HG02678 (cell line): ENCODE data around the gene FNBP1.

ENCODE experiments used
- ATAC-seq: cut with Tn5 transposase; IDR thresholded peaks from one replicate; pipeline ENCODE4 v1.9.1; 2021; ENCODE audit warnings: mild to moderate bottlenecking, moderate library complexity; ENCODE audit not compliant: unreplicated experiment

The FNBP1 gene

DNA sequence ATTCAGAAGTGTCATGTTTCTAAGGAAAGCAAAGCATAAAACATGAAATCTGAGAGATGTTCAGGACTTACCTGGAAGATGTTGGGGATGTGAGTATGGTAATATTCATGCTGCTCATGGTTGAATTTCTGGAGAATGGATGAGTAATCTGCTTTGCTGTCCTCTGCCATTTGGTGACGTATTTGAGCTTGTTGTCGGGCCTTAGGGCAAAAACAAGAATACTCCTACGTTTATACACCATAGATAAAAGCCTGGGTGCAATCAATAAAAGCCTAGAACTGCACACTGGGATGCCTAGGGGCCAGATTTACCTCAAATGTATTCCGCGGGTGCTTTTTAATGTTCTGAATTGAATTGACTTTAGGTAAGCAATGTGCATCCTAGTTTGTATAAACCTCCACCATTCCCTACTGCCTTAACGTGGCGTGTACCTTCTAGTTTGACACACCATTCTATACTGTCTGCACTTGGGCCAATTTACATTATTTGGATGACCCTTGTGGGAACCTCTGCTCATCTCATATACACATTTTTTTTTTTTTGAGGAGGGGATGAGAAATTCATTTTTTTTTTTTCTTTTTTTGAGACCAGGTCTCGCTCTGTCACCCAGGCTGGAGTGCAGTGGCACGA, 113.4 kb downstream of the FNBP1 start:
- ATAC-seq = no peak

DNA sequence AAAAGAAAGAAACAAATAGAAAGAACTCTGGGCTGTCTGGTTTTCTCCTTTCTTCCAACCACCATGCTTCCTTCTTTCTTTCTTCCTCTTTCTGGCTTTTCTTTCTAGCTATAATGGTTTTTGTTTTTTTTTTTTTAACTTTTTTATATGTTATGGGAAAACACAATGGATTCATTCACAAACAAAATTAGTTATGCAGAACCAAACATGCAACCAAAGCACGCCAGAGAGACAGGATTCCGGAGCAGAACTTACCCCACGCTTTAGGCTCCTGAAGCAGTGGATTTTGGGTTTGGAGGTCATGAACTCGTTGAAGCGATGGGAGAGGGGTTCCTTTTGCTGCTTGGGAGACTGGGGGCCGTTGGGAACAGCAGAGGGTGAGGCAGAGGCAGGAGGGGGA, 119.4 kb downstream of the FNBP1 start:
- no peak for ATAC-seq

DNA sequence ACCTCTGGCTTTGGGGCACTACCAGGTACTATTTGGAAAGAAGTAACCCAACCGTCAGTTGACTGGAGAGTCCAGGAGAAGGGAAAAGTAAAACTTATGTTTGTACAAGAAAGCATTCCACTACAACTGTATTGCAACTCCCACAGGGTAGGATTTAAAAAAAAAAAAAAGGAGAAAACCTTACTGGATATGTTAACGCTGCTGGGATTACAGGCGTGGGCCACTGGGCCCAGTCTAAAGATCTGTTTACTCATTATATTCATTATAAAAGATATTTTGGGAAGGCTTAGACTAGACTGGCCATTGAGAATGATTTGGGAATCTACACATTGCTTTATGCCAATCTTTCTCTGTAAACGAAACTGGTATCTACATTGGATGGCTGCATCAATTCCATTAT, 121.1 kb downstream of the FNBP1 start:
- ATAC-seq = no peak

DNA sequence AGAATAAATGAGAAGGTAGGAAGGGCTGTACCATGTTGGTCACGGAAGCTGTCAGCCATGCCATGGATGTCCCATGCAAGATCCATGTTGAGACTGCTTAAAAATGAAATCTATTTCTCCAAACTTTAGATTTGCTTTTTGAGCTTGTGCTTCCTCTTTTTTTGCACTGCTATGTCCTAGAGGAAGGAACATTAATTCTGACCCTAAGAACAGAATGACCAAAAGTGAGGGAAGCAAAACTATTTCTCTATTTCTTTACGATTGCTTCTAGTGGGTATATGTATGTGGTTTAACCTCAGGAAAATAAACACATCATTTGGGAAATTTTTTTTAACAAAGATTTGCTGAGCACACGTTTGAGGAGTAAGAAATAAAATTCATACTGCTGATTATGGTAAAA, 123.1 kb downstream of the FNBP1 start:
- ATAC-seq = no peak

DNA sequence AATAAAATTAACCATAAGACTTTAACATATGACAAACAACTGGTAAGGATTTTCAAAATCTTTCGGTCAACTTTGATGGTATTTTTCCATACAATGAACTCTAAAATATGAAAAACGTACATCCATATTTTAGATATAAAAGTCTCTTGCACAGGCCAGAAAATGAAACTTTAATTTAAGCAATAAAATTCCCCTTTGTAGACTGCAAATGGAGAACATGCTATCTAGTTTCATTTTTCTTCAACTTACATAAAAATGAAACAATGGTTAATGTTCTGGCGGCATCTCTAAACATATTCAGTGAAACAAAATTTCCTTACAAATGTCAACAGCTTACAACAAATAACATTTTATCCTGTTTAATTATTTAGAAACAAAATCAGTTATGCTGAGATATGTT, 123.7 kb downstream of the FNBP1 start:
- ATAC-seq = no peak

DNA sequence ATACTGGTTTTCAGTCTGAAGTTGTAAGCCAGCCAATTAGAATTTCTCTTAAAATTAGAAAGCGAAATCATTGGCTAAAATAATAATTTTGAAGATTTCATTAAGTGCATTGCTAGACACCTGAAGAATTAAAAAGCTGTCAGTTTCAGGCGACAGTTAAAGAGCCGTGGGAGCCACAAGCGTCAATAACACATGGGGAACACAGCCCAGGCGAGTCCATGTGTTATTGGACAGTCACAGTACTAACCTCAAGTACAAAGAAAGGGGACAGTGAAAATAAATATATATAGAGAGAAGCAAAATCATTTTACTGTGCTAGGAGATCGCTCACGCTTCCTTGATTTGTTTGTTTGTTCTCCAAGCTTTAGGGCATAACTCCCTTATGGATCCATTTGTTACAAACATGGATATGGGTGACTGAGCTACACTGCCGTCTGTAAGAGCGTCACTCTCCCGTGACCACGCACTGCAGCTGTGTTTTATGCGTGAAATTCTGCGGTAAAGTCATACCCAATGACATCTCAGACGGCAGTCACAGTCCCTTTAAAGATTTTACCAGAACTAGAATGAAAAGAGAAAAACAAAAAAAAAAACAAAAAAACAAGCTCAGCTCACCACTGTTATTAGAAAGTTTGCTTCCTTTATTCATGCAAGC, 124.6 kb downstream of the FNBP1 start:
- no peak for ATAC-seq

DNA sequence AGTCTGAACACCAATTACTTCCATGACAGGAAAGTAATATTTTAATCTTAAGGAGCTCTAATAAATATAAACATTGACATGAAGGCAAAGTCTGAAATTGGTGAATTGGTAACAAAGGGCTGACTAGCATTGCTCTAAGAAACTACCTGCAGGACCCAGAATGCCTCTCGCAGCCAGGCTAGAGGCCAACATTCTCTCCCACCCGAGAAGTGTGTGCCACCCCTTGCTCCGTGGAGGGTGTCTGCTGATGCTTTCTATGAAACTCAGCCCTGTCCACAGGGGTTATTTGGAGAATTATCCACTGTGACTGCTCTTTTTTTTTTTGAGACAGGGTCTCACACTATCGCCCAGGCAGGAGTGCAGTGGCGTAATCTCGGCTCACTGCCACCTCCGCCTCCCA, 126.3 kb downstream of the FNBP1 start:
- no peak for ATAC-seq

DNA sequence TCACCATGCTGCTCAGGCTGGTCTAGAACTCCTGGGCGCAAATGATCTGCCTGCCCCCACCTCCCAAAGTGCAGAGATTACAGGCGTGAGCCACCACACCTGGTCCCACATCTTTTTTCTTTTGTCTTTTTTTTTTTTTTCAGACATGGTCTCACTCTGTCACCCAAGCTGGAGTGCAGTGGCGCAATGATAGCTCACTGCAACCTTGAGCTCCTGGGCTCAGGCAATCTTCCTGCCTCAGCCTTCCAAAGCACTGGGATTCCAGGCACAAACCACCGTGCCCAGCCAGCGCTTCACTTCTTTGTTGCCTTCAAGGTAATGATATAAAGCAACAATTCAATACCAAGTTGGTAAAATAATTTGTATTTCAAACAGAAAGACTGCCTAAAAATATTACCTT, 128.9 kb downstream of the FNBP1 start:
- no peak for ATAC-seq

DNA sequence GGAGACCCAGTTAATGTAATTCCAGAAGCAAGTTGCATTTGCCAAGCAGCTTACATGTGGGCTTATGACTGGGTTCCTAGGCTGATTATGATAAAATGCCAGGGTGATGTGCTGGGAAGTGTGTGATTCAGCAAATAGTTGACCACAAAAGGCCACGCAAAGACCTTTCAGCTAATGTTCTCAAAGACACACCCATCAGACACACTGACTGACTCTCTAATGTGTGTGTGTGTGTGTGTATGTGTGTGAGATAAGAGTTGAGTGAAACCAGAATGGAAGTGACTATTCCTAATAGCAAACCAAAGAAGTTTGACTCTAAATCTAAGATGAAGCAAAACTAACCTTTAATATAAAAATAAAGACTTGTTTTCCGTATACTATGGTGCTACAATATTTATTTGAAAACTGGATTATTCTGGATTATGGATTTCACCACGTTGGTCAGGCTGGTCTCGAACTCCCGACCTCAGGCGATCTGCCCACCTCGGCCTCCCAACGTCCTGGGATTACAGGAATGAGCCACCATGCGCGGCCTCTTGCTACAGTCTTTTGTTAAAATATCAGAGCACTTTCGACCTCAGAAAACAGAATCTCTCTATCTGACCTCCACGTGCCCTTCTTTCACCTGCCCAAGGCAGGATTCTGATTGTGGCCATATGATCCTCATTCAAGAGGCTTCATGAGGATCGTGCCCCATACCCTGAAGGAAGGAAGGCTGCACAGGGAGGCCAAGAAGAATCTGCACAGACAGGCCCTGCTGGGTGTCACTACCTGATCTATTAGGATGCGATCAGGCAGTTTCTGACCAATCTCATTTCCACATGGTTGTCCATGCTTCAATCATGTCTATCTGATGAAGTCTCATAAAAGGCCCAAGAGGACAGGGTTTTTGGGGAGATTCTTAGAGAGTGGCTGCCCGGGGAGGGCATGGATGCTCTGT, 132.1 kb downstream of the FNBP1 start:
- ATAC-seq = no peak

DNA sequence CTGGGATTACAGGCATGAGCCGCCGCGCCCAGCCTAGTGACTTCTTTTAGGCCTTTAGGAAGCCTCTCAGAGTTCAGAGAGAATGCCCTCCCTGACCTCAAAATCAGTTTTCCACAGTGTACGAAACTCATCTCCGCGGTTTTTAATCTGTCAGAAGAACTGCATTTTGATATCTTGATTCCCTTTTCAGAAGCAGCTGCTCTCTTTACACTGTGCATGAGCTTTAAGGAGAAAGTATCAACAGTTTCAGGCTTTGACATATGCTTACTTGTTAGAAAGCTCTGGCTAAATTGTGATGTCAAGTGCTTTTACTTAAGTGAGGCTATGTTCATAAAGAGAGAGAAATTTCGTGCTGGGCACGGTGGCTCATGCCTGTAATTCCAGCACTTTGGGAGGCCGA, 133.1 kb downstream of the FNBP1 start:
- no peak for ATAC-seq

DNA sequence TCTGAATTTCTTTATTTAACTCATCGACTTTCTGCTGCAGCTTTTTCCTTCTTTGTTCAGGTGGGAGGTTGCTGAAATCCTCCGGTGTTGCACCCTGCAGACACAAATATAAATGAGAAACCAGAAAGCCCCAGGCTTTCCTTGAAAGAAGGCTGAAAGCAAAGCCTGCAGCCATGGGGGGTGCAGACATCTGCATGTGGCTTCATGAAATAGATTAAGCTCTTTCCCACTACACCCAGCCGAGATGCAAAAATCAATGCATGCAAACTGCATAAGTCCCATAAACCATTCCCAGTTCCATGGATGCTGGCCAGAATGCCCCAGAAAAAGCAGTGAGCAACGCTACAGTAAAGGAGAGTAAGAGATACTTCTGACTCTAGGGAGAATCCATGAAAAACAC, 134.1 kb downstream of the FNBP1 start:
- no peak for ATAC-seq

DNA sequence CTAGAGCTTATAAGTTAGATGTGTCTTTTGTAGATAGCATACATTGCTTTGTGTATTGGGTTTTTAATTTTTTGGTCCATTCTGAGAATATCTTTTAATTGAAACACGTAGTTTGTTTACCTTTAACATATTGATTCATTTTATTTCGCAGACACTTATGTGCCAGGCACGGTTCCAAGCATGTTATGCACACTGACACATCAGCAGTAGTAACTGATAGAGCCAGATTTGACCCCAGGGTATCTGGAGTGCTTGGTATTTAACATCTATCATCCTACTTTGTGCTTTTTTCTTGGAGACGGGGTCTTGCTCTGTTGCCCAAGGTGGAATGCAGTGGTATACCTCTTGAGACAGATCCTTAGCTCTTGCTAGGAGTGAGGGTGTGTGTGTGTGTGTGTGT, 135.8 kb downstream of the FNBP1 start:
- no peak for ATAC-seq

DNA sequence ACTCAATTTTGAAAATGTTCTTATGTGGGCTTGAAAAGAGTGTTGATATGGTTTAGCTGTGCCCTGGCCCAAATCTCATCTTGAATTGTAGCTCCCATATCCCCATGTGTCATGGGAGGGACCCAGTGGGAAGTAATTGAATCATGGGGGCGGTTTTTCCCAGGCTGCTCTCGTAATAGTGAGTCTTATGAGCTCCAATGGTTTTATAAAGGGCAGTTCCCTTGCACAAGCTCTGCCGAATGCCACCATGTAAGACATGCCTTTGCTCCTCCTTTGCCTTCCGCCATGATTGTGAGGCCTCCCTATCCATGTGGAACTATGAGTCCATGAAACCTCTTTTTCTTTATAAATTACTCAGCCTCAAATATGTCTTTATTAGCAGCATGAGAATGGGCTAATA, 136.7 kb downstream of the FNBP1 start:
- no peak for ATAC-seq

DNA sequence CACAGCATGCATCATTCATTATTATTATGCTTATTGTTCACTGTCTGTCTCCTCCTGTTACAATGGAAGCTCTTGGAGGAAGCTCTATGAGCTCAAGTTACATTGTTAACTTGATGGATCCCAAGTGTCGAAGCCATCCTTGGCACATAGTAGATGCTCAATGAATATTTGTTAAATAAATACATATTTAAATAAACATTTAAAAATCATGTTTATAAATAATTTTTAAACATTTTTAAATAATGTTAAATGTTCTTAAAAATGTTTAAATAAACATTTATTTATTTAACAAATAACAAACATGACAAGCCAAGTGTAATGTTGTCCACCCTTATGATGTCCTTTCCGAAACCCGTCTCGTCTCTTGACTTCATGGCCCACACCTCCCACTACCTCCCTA, 138.3 kb downstream of the FNBP1 start:
- ATAC-seq = no peak

DNA sequence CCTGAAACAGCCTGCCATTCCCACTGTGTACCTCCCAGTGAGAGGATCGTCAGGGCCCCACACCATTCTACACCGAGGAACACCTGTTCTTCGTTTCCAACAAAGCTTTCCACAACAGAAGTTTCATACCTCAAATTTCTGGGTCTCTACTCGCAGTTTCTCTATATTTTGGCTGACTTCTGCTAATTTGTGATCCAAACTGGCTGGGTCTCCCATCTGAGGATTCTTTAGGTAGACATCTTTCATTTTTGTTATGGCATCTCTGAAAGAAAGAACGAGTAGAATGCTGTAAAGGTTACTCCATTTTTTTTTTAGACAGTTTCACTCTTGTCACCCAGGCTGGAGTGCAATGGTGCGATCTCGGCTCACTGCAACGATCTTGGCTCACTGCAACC, 140.3 kb downstream of the FNBP1 start:
- ATAC-seq = no peak

DNA sequence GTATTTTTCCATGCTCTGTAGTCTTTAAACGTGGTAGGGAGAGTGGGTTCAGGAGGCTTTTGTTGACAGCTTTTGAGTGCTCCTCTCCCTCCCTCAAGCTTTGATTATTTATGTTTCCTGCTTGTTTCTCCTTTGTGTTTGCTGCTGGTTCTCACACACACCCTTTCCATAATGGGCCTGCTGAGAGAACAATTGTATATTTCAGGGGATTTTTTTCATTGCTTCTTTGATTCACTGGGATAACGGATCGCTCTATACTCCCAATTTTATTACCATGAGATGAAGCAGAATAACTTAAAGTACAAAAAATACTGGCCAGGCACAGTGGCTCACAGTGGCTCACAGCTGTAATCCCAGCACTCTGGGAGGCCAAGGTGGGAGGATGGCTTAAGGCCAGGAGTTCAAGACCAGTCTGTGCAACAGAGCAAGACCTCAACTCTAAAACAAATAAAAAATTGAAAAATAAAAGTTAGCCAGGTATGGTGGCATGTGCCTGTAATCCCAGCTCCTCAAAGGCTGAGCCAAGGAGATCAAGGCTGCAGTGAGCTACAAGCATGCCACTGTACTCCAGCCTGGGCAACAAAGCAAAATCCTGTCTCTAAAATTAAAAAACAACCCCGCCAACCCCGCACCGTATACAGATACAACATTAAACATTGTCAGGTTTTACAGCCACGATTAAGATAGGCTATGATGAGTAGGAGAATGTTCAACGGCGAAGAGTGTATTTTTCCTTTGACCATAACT, 140.8 kb downstream of the FNBP1 start:
- ATAC-seq = no peak

DNA sequence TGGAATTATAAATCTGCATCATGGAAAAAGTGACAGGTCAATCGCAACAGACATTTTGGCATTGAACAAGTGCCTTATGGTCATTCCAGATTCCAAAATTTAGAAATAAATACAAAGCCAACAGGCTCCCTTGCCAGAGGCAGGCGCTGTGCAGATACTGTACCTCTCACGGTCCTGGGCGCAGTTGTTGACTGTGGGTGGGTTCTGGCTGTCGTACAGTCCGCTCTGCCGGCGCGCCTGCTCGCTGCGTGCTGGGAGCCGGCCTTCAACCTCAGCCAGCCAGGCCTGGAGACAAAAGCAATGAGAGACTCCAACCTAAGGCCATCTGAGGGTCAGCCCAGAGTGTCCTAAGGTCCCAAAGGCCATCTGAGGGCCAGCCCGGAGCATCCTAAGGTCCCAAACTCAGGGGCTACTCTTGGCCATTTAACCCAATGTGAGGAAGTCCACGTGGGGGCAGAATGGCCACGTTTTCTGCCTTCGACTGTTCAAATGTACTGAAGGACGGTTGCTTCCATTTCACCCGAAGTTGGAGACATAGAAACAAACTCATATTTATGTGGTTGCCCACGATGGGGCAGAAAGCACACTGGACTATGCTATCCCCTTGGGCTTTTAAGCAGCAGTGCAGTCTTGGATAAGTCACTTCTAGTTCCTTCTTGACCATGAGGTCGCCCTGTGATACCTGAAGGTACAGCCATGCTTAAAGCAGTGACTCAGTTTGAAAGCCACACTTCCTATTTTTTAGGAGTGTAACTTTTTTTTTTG, 142.5 kb downstream of the FNBP1 start:
- ATAC-seq = peak; percentile 87

DNA sequence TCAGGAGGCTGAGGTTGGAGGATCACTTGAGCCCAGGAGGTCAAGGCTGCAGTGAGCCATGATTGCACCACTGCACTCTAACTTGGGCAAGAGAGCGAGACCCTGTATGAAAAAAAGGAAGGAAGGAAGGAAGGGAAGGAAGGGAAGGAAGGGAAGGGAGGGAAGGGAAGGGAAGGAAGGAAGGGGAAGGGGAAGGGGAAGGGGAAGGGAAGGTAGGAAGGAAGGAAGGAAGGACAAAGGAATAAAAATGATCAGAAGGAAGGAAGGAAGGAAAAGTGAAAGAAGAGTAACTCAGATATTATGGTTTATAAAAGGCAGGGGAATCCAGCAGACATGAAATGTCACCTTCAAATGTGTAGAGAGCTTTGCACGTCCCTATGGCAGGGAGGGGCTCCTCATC, 143.4 kb downstream of the FNBP1 start:
- ATAC-seq = no peak

DNA sequence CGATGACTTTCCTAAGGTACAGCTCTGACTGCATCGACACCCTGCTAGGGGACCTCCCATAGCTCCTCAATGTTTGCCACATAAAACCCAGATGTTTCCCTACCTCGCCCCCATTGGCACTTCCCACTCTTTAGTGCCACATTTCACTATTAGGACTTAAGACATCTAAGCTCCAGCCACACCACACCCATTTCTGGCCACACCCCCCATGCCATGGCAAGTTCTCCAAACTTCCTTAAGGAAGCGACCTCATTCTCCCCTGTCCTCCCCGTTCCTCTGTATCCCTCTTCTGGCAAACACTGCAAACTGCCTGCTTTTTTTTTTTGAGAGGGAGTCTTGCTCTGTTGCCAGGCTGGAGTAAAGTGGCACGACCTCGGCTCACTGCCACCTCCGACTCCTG, 144.8 kb downstream of the FNBP1 start:
- ATAC-seq = no peak

DNA sequence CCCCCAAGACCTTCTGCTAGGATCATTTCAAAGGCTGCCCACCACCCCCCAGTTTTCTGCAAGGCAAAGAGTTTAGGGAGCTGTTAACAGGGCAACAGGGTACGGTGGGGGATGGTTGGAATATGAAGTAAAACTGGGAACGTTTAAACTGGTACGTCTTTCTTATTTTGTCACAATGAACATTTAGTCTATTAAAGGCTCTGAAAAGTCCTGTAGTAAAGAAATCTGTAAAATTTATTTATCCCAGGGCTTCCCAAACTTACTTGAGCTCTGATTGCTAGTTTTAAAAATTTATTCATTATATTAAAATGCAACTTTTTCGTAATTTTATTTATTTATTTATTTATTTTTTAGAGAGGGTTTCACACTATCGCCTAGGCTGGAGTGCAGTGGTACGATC, 145.7 kb downstream of the FNBP1 start:
- ATAC-seq = no peak
